ENCODE results near the gene CAMTA2.

CAMTA2 gene

GRCh38 chr17:4969551-4970173 lies 17.8 kb downstream of the CAMTA2 start:
- DNase-seq = no peak
- Histone ChIP-seq H3K9me3 (ENCODE audit: severe bottlenecking) (no peaks in the 10 kb centered on the region), H3K36me3 (peaks cover 45% of the 10 kb centered on the region), H3K27me3 (ENCODE audit: insufficient read depth, low read depth, severe bottlenecking) (no peaks in the 10 kb centered on the region), H3K4me3 (ENCODE audit: low read depth, low read length) (no peak overlapping the region), H3K27ac (peak overlapping the region; percentile 91)
- no peak for TF ChIP-seq CTCF (IDR thresholded peaks at IDR 0.05; ENCODE audit: low read depth, low read length)

- H3K9me3 ChIP-seq (ENCODE audit: severe bottlenecking) = no peaks in the 10 kb centered on the region
- peaks cover 43% of the 10 kb centered on the region for H3K36me3 ChIP-seq
- TF ChIP-seq CTCF (IDR thresholded peaks at IDR 0.05; ENCODE audit: low read depth, low read length) = no peak
- H3K27me3 ChIP-seq (ENCODE audit: insufficient read depth, low read depth, severe bottlenecking) = no peaks in the 10 kb centered on the region
- DNase-seq = peak; percentile 22
- no peak overlapping the region for H3K4me3 ChIP-seq (ENCODE audit: low read depth, low read length)
- peak overlapping the region; percentile 91 for H3K27ac ChIP-seq
Measured at GRCh38 chr17:4969047-4969550, 18.4 kb downstream of the CAMTA2 start.

GRCh38 chr17:4968486-4969046 lies 18.9 kb downstream of the CAMTA2 start:
- Histone ChIP-seq H3K27ac (peak overlapping the region; percentile 91), H3K9me3 (ENCODE audit: severe bottlenecking) (no peaks in the 10 kb centered on the region), H3K4me3 (ENCODE audit: low read depth, low read length) (peak overlapping the region; percentile 65), H3K27me3 (ENCODE audit: insufficient read depth, low read depth, severe bottlenecking) (no peaks in the 10 kb centered on the region), H3K36me3 (peaks cover 38% of the 10 kb centered on the region)
- TF ChIP-seq CTCF (IDR thresholded peaks at IDR 0.05; ENCODE audit: low read depth, low read length) = no peak
- peak; percentile 44 for DNase-seq

- peaks cover 32% of the 10 kb centered on the region for H3K36me3 ChIP-seq
- H3K4me3 ChIP-seq (ENCODE audit: low read depth, low read length) = peak within 1 kb of the TSS; percentile 65
- peak within 1 kb of the TSS; percentile 91 for H3K27ac ChIP-seq
- no peaks in the 10 kb centered on the region for H3K9me3 ChIP-seq (ENCODE audit: severe bottlenecking)
- TF ChIP-seq CTCF (IDR thresholded peaks at IDR 0.05; ENCODE audit: low read depth, low read length) = no peak
- no peaks in the 10 kb centered on the region for H3K27me3 ChIP-seq (ENCODE audit: insufficient read depth, low read depth, severe bottlenecking)
- DNase-seq = peak; percentile 93
Measured at GRCh38 chr17:4967539-4968485, 19.7 kb downstream of the CAMTA2 start, which contains the start of gene SPAG7. SPAG7 (minus strand) TSS chr17:4967817; CDS start chr17:4967804, 13 bp downstream.

- Histone ChIP-seq H3K4me3 (ENCODE audit: low read depth, low read length) (peak overlapping the region; percentile 65), H3K27me3 (ENCODE audit: insufficient read depth, low read depth, severe bottlenecking) (no peaks in the 10 kb centered on the region), H3K27ac (peak overlapping the region; percentile 91), H3K36me3 (peaks cover 24% of the 10 kb centered on the region), H3K9me3 (ENCODE audit: severe bottlenecking) (no peaks in the 10 kb centered on the region)
- DNase-seq = peak; percentile 99
- TF ChIP-seq CTCF (IDR thresholded peaks at IDR 0.05; ENCODE audit: low read depth, low read length) = no peak
Measured at GRCh38 chr17:4966844-4967538, 20.5 kb downstream of the CAMTA2 start.
